Hepatocyte (in vitro differentiated cells): Measurements from ENCODE around the gene RNF180.

Experiments
- EZH2 ChIP-seq: fragments of 200-600 bp; sonication (generic); IDR thresholded peaks from 2 replicates; pipeline ENCODE4 v1.6.1; 2016; ENCODE audit warnings: antibody characterized with exemption, mild to moderate bottlenecking, borderline replicate concordance
- TF ChIP-seq, protein P1 (sequence below): fragments of 200-600 bp; sonication (generic); IDR thresholded peaks from 2 replicates; pipeline ENCODE4 v1.5.1; 2016; ENCODE audit warnings: antibody characterized with exemption, mild to moderate bottlenecking; ENCODE audit not compliant: poor library complexity

DNA sequence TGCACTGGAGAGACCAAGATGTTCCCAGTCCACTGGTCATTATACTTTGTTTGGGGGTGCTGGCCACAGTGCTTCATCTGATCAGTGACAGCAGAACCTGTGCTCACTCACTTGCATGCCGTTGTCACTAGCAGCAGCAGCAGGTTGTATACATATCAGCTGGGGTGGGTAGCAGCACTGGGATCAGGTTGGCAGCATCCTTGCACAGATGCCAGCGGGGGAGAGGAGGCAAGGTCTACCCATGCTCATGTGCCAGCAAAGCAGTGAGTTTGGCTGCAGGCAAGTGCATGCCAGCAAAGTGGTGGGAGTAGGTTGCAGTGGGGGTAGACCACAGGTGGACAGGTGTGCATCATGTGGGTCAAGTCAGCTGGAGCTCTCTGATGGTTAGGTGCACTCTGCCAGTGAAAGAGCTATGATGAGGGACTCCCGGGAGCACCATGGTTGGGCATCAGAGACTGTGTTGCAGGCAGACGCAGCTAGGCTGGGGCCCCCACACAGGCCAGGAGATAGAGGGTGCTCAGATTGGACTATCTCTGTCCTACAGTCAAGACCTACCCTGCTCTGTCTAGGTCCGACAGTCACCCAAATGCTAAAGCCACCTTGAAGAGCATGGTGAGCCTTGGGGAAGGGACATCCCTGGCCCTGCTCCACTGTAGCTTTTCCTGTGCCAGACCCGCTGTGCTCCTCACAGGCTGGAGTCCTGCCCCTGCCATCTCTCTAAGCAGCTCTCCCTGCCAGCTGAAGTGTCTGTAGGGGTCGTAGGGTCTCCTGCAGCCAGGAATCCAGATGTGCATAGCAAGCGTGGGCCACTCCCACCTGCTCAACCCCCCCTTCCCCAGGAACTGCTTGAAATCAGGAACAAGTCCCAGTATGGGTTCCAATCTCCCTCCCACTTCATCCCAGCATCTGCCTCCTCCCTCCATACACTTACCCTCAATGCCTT lies 119.8 kb downstream of the RNF180 start:
- TF ChIP-seq, protein P1, sequence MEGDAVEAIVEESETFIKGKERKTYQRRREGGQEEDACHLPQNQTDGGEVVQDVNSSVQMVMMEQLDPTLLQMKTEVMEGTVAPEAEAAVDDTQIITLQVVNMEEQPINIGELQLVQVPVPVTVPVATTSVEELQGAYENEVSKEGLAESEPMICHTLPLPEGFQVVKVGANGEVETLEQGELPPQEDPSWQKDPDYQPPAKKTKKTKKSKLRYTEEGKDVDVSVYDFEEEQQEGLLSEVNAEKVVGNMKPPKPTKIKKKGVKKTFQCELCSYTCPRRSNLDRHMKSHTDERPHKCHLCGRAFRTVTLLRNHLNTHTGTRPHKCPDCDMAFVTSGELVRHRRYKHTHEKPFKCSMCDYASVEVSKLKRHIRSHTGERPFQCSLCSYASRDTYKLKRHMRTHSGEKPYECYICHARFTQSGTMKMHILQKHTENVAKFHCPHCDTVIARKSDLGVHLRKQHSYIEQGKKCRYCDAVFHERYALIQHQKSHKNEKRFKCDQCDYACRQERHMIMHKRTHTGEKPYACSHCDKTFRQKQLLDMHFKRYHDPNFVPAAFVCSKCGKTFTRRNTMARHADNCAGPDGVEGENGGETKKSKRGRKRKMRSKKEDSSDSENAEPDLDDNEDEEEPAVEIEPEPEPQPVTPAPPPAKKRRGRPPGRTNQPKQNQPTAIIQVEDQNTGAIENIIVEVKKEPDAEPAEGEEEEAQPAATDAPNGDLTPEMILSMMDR, result no peak
- no peak for TF ChIP-seq EZH2
